ENCODE results near the gene SS18.
"Not testable (repeated sequence)": the region's sequence is repeated elsewhere in the genome, so short reads cannot be mapped to it uniquely, and the experiment has no call there.

The SS18 gene, protein sequence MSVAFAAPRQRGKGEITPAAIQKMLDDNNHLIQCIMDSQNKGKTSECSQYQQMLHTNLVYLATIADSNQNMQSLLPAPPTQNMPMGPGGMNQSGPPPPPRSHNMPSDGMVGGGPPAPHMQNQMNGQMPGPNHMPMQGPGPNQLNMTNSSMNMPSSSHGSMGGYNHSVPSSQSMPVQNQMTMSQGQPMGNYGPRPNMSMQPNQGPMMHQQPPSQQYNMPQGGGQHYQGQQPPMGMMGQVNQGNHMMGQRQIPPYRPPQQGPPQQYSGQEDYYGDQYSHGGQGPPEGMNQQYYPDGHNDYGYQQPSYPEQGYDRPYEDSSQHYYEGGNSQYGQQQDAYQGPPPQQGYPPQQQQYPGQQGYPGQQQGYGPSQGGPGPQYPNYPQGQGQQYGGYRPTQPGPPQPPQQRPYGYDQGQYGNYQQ

DNA sequence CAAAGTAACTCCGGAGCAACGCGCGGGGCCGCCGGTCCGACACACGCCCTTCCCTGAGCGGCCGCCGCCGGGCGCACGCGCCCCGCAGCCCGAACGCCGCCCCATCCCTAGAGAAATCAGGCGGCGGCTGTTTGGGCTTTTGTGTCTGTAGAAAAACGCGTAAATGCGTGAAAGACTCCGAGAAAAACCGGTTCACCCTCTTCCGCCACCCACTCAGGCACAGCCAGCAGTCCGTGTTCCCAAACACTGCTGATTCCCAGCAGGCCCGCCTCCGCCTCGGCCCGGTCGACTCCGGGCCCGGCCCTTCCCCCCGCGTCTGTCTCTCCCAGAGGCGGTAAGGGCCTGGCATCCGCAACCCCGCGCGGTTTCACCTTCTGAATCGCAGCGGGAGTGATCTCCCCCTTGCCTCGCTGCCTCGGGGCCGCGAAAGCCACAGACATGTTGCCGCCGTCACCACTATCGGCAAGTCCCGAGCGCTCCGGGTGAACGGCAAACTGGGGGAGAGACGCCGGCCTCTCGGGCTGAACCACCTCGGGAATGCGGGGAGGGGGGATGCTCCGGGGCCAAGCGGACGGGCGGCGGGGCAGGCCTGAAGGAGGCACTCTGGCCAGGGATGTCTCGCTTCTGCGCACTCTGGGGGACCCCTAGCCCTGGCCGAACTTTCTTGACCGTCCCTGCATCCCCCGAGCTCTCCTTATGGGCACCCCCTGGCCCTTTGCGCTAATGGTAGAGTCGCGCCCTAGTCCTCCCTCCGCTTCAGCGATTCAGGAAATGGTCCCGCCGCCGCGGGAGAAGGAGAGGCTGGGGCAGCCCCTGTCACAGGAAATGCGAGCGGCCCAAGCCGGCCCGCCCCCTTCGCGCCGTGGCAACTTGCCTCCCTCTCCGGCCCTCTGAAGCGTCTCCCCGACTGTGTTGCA, at the start of gene SS18:
SS18 (minus strand) TSS at position 484 of the 917 bp plus-strand sequence; CDS start at position 440, 44 bp downstream.
- DNase-seq: peak; percentile 92

DNA sequence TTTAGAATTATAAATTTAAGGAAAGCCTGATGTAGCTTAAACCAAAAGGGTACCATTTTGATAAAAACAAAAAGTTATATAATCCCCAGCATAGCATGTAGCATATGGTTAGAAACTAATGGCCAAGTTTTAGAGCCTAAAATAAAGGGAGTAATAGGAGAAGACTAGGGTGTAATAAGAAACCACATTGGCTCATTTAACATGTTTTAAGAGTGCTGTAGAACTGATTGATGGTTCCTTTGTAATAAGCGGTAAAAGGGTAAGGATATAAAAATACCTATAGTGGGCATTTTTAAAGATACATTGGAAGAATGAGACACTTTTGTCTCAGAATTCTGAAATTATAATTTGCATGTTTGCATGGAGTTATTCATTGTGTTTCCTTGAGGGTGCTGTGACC, 45.1 kb upstream of the SS18 start:
- no peak for DNase-seq

DNA sequence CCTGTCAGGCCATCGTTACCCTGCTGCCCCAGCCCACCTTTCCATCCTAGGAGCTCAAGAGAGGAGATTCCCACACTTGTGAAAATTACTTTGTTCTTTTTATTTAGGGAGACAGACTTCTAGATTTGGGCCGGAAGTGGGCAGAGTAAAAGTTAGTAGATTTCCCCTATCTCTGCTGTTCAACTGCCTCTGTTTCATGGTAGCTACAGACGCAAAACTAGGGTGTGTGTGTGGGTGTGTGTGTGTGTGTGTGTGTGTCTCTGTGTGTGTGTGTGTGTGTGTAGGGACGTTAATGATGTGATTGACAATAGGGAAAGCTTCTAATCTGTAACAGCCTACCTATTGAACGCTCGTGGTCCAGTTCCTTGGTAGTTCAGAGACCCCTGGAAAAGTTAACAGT, 43.7 kb upstream of the SS18 start:
- DNase-seq: peak; percentile 28

DNA sequence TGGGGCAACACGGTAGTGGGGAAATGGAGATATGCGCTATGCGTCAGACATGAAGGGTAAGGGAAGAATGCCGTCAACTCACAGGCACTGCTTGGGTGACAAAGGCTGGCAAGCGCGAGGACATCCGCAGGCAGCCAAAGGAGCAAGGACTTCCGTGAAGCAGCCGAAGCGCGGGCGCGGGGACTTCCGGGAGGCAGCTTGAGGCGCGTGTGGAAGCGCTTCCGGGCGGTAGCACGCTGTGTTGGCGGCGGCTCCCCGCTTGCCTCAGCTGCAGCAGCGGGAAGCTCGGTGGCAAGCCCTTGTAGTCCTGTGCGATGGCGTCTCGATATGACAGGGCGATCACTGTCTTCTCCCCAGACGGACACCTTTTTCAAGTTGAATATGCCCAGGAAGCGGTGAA, 43.2 kb upstream of the SS18 start, which contains the start of gene PSMA8:
PSMA8 (plus strand) TSS at position 218 of the 400 bp plus-strand sequence; CDS start at position 315, 97 bp downstream.
- DNase-seq: peak; percentile 63

DNA sequence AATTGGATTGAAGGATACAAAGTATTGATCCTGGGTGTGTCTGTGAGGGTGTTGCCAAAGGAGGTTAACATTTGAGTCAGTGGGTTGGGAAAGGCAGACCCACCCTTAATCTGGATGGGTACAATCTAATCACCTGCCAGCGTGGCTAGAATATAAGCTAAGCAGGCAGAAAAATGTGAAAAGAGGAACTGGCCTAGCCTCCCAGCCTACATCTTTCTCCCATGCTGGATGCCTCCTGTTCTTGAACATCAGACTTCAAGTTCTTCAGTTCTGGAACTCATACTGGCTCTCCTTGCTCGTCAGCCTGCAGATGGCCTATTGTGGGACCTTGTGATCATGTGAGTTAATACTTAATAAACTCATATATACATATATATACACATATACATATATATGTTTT, 37.8 kb upstream of the SS18 start:
- DNase-seq: not testable (repeated sequence)

DNA sequence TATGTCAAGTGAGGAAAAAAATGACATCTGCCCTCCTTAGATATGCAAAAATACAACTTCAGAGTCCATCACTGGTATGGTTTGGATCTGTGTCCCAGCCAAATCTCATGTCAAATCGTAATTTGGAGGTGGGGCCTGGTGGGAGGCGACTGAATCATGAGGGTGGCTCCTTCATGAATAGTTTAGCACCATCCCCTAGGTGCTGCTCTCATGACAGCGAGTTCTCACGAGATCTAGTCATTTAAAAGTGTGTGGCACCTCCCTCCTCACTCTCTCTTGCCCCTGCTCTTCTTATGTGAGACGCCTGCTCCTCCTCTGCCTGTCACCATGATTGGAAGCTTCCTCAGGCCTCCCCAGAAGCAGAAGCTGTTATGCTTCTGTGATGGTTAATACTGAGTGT, 37.4 kb upstream of the SS18 start:
- no peak for DNase-seq

DNA sequence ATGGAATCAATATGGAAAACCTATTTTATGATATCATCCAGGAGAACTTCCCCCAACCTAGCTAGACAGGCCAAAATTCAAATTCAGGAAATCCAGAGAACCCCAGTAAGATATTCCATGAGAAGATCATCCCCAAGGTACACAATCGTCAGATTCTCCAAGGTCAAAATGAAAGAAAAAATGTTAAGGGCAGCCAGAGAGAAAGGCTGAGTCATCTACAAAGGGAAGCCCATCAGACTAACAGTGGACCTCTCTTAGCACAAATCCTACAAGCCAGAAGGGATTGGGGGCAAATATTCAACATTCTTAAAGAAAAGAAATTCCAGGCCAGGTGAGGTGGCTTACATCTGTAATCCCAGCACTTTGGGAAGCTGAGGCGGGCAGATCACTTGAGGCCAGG, 31.6 kb upstream of the SS18 start:
- not testable (repeated sequence) for DNase-seq

DNA sequence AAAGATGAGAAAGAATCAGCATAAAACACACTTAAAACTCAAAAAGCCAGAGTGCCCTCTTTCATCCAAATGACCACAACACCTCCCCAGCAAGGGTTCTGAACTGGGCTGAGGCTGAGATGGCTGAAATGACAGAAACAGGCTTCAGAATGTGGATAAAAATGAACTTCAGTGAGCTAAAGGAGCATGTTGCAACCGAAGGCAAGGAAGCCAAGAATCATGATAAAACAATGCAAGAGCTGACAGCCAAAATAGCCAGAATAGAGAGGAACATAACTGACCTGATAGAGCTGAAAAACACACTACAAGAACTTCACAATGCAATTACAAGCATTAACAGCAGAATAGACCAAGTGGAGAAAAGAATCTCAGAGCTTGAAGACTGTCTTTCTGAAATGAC, 31.1 kb upstream of the SS18 start:
- no peak for DNase-seq

DNA sequence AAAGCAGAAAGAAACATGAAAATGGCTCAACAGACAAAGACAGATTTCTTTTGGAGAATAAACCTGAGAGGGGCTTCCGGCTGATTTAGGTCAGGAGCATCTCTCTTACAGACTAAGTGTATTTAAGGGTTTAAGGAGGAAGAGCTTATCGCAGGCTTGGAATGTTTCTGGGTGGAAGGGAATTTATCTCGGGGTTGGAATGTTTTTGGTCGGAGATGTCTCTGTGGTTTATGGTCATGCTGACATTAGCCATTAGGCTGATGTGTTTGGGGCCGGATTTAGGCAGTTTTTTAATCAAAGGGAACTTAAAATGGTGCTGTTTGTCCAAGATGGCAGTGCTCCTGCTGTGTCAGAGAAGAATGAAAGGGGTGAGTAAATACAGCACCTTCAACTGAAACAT, 28.8 kb upstream of the SS18 start:
- DNase-seq: no peak

DNA sequence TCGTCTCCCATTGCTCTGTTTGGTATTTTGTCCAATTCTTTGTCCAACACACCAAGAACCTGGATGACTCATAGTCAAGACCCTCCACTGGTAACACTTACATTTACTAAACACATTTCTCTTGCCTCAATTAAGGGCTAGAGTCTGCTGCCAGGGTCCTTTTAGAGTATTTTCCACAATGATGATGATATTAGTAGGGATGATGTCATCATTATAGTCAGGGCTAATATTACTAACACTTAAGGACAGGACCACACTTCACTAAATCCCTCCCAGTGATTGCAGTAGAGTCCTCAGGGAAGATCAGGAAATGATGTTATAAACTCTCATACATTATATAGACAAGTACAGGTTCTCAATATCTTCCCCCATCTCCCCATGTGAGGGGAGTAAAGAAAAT, 13.6 kb upstream of the SS18 start:
- no peak for DNase-seq

DNA sequence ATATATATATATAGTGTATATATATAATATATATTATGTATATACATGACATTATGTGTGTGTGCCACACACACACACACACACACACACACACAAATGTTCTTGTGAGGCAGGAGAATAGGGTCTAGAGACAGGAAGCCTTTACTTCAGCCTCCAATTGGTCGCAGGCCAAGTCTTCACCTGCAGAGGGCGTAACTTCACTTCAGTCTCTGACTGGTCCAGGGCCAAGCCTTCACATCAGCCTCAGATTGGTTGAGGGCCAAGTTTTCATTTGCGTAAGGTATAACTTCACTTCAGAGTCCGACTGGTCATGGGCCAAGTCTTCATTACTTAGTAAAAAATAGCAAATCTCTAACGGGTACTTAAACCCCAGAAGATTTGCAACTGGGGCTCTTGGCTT, 13.2 kb upstream of the SS18 start:
- DNase-seq: peak; percentile 50

DNA sequence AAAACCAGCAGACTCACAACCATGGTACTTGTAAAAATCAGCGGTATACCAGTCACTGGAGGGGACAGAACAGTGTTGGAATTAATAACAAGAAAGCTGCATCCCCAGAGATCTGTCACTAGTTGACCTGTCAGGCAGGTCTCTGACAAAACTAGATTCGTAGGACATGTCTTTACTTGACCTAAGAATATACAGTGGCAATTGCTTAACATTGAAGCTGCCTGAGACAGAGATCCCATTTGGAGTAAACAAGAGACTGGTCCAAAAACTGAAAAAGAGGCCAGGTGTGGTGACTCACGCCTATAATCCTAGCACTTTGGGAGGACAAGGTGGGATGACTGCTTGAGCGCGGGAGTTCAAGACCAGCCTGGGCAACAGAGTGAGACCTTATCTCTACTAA, 7.2 kb upstream of the SS18 start:
- no peak for DNase-seq

DNA sequence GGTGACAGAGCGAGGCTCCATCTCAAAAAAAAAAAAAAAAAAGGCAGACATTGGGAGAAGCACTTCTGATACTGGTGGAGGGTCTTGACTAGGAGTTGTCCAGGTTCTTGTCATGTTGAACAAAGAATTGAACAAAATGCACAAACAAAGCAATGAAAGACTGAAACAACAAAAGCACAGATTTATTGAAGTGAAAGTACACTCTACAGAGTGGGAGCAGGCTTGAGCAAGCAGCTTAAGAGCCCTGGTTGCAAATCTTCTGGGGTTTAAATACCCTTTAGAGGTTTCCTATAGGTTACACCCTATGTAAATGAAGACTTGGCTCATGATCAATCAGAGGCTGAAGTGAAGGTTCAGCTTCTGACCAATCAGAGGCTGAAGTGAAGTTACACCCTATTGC, 6.4 kb upstream of the SS18 start:
- DNase-seq: no peak

DNA sequence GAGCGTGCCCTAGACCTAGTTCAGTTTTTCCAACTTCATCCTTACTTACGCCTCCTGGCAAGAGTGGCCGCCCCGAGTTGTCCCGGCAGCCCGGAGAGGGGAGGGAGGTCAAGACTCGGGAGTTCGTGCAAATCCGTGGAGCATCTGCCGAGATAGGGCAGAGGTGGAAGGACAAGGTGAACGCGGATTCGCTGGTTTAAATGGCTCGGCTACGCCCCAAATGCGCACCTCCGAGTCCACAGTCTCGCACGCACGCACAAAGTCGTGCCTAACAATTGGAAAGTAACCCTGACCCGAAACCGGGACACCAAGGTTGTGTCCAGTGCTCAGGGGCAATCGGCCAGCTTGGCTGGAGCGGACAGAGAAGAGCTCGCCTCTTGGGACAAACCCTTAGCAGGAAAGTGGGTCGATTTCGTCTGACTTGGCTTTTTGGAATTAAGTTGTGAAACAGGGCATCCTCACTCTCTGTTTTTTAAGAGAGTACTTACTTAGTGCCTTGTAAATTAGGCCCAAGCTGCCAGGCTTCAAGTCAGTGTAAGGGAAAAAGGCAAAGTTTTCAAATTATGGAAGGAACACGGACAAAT, 726 bp upstream of the SS18 start:
- DNase-seq: no peak

DNA sequence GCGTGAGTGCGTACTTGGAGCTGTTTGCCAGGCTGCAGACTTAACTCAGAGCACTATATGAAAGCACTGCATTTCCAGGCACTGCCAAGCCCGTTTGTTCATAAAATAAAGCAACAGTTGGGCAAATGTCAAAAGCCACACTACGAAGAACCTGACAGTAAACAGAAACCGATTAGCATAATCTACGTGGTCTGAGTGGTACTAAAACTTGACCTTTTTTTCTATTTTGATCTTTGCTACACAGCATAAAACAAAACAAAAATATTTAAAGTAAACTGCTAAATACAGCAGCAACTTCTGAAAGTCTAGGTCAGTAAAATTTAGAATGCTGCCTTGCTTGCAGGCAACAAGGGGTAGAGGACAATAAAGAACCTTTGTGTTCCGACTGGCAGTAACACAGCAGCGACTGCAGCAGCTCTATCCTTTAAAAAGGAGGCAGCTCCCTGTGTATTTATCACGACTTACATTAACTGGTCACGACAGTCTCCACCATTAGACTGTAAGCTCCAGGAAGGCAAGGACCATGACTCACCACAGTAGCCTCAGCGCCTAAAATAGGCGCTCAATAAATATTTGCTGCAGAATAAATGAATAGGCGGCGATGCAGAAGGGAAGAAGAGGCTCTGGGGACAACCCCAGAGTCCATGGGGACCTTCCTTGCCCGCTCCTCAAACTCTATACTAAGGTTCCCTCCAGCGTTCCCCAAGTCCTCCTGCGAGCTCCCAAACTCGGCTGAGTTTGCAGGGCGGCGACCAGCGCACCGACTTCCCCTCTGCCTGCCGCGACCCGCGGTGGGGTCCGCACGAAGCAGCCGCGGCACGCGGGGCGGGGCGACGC, 902 bp downstream of the SS18 start:
- DNase-seq: peak; percentile 20

DNA sequence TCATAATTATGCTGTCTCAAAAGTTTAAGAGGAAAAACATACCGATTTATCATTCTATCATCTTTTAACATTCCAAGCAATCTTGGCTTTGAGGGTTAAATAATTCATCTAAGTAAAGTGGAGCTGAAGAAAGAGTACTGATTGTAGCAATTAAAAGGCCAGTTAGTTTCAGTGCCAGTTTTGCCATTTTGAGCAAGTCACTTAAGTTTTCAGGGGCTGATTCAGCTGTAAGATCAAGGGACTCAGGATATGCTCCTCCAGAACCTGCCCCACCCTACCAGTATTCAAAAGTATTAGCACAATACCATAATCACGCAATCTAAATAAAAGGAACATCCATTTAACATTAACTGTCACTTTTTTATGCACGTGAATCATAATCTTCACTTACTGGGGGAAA, 1.9 kb downstream of the SS18 start:
- peak; percentile 9 for DNase-seq

DNA sequence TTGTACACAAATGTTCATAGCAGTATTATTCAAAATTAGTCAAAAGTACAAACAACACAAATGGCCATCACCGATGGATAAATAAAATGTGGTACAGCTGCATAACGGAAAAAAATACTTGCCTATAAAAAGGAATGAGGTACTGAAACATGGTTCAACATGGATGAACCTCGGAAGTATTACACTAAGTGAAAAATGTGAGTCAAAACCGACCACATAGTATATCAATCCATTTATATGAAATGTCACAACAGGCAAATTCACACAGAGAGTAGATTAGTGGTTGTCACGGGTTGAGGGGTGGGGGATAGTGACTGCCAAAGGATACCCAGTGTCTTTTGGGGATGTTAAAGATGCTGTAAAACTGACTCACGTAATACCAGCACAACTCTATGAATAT, 3.5 kb downstream of the SS18 start:
- DNase-seq: no peak

DNA sequence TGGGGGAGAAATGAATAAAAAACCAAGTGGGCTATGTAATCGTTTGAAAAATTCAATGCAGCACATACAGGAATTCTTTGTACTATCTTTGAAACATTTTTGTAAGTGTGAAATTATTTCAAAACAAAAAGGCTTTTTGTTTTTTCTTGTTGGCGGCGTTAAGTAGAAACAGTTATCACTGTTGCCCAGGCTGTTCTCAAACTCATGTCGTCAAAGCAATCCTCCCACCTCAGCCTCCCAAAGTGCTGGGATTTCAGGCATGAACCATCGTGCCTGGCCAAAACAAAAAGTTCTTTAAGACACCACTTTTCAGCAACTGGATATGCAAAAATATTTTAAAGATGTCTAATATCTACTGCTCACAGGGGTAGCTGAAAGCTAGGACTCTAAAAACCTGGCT, 5.4 kb downstream of the SS18 start:
- DNase-seq: no peak

DNA sequence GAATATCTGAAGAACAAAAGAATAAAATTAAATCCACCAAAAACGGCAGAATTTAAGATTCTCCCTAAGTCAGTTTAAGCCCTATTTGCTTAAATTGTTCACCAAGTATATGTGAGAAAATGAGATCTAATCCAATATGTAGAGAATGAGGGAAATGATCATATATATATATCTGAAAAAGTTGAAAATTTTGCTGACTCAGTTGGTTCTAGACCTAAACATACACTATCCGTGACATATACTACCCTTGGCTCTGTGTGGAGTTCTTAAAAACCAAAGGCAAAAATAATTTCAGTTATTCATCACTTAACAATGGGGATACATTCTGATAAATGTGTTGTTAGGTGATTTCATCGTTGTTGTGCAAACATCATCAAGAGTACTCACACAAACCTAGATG, 7.3 kb downstream of the SS18 start:
- DNase-seq: no peak

DNA sequence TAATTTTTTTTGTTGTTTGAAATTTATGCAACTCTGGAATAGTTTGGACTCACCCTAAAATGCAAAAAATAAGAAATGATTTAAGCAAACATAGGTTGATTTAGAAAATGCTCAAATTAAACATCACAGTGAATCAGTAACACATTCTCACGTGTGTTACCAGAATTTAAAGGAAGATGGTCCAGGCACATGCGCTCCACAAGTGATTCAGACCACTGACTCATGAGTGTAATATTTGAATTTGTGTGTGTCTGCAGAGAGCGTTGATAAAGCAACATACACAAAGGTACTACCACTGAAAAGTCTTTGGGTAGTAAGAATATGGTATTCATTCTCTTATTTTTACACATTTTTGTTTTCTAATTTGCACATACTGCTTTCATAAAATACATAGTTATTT, 7.9 kb downstream of the SS18 start:
- no peak for DNase-seq

DNA sequence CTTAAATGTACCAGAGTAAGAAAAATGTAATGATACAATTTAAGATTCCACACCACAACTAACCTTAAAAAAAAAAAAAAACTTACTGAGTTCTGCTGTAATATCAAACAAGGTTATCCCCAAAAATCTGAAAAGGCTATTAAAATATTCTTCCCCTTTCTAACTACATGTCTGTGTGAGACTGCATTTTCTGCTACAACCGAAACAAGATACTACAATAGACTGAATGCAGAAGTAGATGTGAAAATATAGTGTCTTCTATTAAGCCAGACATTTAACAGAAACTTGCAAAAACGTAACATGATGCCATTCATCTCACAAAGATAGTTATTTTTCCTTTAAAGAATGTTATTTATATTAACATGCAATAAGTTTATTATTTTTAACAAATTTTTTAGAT, 16.2 kb downstream of the SS18 start:
- DNase-seq: no peak

DNA sequence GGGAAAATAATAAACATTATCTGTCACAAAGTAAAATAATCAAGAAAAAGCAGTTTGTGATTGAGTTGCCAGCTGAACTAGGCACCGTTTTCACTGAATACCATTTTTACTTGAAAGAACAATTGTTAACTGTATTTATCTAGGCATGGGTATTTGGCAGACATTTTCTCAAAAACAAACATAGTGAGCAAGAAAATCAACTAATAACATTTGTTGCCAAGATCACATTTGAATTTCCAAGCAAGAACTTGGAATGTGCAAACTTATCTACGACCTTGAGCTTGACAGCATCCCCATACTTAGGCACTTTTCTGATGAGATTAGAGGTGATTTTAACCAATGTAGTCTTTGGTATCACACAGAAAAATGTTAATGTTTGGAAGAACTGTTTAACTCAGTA, 16.7 kb downstream of the SS18 start:
- no peak for DNase-seq

DNA sequence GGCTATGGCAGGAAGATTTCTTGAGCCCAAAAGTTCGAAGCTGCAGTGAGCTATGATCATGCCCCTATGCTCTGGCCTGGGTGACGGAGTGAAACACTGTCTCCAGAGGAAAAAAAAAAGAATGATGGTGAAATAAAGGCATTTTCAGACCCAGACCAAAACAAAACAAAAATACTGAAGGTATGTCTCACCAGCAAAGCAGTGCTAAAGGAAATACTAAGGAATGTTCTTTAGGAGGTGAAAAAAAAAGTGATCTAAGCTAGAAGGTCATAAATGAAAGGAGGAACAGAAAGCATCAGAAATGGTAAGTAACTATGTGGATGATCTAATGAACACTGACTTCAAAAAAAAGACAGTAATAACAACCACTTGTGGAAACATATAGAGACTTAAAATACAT, 18.7 kb downstream of the SS18 start:
- no peak for DNase-seq

Measured in CD4-positive, alpha-beta T cell treated with Interleukin-17A for 1 hour (primary cell).